Adrenal gland (tissue), 12 donors: ENCODE measurements around the gene SEMA3A. TPM values are rescaled to one million over a fixed set of nuclear protein-coding genes. Genes with fewer than 3 reads are reported as not detected.

Experiments used
- DNase-seq, 7 donors: peaks; one replicate each; pipeline ENCODE4 v3.0.0-alpha.2; 2019 to 2020
- H3K27ac ChIP-seq, 5 donors: fragments of 200-600 bp; sonication (generic) in 4 of 5; 1 replicate in 3 of 5; 2 replicates in 2 of 5; pipeline versions ENCODE4 v1.5.1 to v1.8.0; 2016 to 2020; ENCODE audit warnings: mild to moderate bottlenecking in 1 of 5
- H3K27me3 ChIP-seq: fragments of 200-600 bp; 2 replicates; pipeline ENCODE4 v1.8.0; 2021
- H3K36me3 ChIP-seq, 2 donors: fragments of 200-600 bp; replicated peaks in 1 of 2; 1 replicate in 1 of 2; 2 replicates in 1 of 2; pipeline versions ENCODE4 v1.5.1 to v1.8.0; 2018 to 2022
- H3K4me1 ChIP-seq, 2 donors: fragments of 200-600 bp; replicated peaks in 1 of 2; 1 replicate in 1 of 2; 2 replicates in 1 of 2; pipeline versions ENCODE4 v1.5.1 to v1.8.0; 2018 to 2021
- H3K4me3 ChIP-seq, 4 donors: fragments of 200-600 bp; sonication (generic) in 3 of 4; one replicate each; pipeline ENCODE4 v1.5.1; 2016 to 2018
- H3K9me3 ChIP-seq, 3 donors: fragments of 200-600 bp; sonication (generic) in 1 of 3; replicated peaks in 1 of 3; 1 replicate in 2 of 3; 2 replicates in 1 of 3; pipeline versions ENCODE4 v1.5.1 to v1.8.0; 2016 to 2021
- POLR2A ChIP-seq, 2 donors: fragments of 450-650 bp; IDR thresholded peaks; one replicate each; pipeline ENCODE4 v1.6.1; 2017; ENCODE audit warnings: antibody characterized with exemption in 2 of 2, mild to moderate bottlenecking in 2 of 2, moderate library complexity in 1 of 2
- WGBS, 4 donors: extraction: QIAGEN DNeasy Blood & Tissue Kit in 2 of 4; methylation state at CpG; one replicate each; pipeline versions ENCODE4 v1.1.5 to v1.1.7; 2013 to 2017; 5-methylcytosine and 5-hydroxymethylcytosine counted together
- intact Hi-C, 2 donors: fragments of 100-400 bp; cut with DNase I; formaldehyde crosslinking; loops; one replicate each; pipeline versions ENCODE4 v1.14.1 to v1.15.0; 2022 to 2023
- polyA plus RNA-seq, 3 donors: library from polyadenylated mRNA; stranded (reverse); fragments of 200-250 nt in 2 of 3; fragments of 350-450 nt in 1 of 3; fragmentation: Illumina TruSeq in 1 of 3; extraction: RNeasy Lipid Tissue Mini Kit (QIAGEN cat#74804) in 1 of 3; gene quantifications; one replicate each; pipeline ENCODE4 v1.2.3, GENCODE V29; 2013 to 2014
- total RNA-seq, 9 donors: library from RNA; depleted of rRNA in 4 of 9; stranded (reverse); fragments of >200 nt in 4 of 9; fragments of 120-200 nt in 1 of 9; fragmentation: NEBNext Ultra II Directional in 1 of 9; extraction: Animal tissue kit (Norgen Biotek cat#: 25700) in 1 of 9; gene quantifications; one replicate each; pipeline versions ENCODE4 v1.1.0 to v1.2.4, GENCODE V29; 2013 to 2023
- TF ChIP-seq, protein P1 (sequence below), 6 experiments: fragments of 450-650 bp in 4 of 6; fragments of 200-600 bp in 2 of 6; sonication (generic) in 1 of 6; IDR thresholded peaks; 1 replicate in 5 of 6; 2 replicates in 1 of 6; pipeline versions ENCODE4 v1.5.1 to v1.8.0; 2016 to 2021; ENCODE audit warnings: antibody characterized with exemption in 6 of 6, mild to moderate bottlenecking in 2 of 6, moderate library complexity in 1 of 6
- donor health status: healthy with polysubstance abuse.
- donor health status: Bipolar disorder and iron deficiency.
- donor health status: DM: yes; HTN: yes; CAD: no.
- donor health status: DM: no; HTN: no; CAD: no.
- donor health status: DM: no; HTN: no; CAD: no.
- donor health status: DM: yes; HTN: yes; CAD: no.

Gene SEMA3A
- total and polyA plus RNA-seq, 12 donors: 0.24 to 17.5 (median 1.2) TPM

DNA sequence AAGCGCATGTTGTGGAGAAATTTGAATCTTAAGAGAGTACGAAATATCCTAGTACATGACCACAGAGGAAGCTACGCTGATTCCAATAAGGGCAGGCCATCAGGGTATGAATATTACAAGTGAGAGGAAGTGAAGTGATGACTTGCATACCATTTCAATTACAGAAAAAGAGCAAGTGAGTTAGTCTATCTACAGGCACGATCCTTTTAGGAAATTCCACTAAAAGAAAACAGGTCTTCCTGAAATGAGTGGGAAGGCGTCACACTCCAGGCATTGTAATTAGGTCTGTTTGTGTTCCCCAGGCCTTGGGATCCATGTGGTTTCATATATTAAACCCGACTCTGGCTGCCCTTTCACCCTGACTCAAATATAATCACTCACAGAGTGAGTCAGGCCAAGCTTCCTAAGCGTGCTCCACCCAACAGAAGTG is 152.5 kb downstream of the SEMA3A start:
- no peaks in the 10 kb centered on the region for H3K36me3 ChIP-seq
- intact Hi-C loops: no loop called here
- DNase-seq: no peak
- H3K9me3 ChIP-seq: no peaks in the 10 kb centered on the region
- no peak overlapping the region for H3K4me3 ChIP-seq
- no peaks in the 10 kb centered on the region for H3K4me1 ChIP-seq
- no peak for TF ChIP-seq POLR2A (IDR thresholded peaks at IDR 0.05)
- TF ChIP-seq, protein P1, sequence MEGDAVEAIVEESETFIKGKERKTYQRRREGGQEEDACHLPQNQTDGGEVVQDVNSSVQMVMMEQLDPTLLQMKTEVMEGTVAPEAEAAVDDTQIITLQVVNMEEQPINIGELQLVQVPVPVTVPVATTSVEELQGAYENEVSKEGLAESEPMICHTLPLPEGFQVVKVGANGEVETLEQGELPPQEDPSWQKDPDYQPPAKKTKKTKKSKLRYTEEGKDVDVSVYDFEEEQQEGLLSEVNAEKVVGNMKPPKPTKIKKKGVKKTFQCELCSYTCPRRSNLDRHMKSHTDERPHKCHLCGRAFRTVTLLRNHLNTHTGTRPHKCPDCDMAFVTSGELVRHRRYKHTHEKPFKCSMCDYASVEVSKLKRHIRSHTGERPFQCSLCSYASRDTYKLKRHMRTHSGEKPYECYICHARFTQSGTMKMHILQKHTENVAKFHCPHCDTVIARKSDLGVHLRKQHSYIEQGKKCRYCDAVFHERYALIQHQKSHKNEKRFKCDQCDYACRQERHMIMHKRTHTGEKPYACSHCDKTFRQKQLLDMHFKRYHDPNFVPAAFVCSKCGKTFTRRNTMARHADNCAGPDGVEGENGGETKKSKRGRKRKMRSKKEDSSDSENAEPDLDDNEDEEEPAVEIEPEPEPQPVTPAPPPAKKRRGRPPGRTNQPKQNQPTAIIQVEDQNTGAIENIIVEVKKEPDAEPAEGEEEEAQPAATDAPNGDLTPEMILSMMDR (IDR thresholded peaks at IDR 0.05): no peak
- WGBS, 4 donors: 51 to 74% (median 66%) methylated on average over 7 of the region's 7 CpGs
- no peak overlapping the region for H3K27ac ChIP-seq
- no peaks in the 10 kb centered on the region for H3K27me3 ChIP-seq

DNA sequence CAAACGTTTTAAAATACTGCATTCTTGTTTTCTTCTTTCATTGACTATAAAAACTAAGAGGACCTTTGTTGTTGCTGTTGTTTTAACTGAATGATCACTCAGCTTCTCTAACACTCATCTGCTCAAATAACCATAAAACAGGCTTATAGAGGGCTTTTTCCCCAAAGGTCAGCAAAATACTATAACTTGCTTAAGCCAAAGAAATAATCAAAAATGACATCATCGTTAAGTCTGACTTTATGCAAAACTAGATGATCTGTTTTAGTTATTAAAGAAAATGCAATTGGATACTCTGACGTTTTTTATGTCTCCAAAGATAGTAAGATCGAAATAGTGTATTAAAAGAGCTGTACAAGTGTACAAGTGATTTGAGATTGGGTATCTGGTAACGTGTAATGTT is 152.9 kb downstream of the SEMA3A start:
- DNase-seq: no peak
- Histone ChIP-seq H3K4me1 (no peaks in the 10 kb centered on the region), H3K27me3 (no peaks in the 10 kb centered on the region), H3K27ac (no peak overlapping the region), H3K9me3 (no peaks in the 10 kb centered on the region), H3K36me3 (no peaks in the 10 kb centered on the region), H3K4me3 (no peak overlapping the region)
- 72 to 80% (median 76%) methylated on average over 5 of the region's 5 CpGs for WGBS, 4 donors
- TF ChIP-seq, protein P1 (IDR thresholded peaks at IDR 0.05): no peak
- no peak for TF ChIP-seq POLR2A (IDR thresholded peaks at IDR 0.05)
- intact Hi-C loops: no loop called here

DNA sequence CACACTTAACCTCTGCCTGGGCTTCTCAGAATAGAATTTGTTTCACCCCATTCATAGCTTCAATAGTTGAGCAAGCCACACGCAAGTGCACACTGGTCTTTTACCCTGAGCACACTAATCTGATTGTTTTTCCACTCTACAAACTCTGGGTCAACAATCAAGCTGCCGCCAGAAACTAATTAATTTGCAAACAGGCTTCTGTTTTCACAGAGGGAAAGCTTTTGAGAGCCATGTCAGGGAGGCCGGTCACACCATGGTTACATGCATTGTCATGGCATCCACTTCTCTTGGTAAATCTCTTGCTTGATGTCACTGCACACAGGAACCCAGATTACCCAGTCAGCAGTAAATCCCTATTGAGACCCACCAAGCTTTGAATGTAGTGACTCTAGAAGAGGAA is 154.2 kb downstream of the SEMA3A start:
- WGBS, 4 donors: 65 to 90% (median 85%) methylated on average over 3 of the region's 3 CpGs

DNA sequence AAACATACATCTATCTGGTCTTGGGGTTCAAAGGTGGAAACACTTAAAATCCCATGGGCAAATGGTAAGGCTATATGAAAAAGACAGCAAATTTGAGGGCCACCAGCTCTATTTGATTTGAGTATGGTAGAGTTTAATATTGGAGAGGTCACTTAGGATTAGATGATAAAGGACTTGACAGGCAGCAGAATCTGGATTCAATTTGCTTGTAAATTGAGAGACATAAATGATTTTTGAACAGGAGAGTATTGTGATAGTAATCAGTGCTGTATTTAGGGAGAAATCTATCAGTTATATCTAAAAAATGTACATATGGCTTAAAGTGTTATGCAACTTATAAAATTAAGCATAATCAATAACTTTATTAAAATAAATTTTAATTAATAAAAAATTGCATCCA is 155.2 kb downstream of the SEMA3A start:
- DNase-seq: no peak
- no peak overlapping the region for H3K27ac ChIP-seq
- H3K36me3 ChIP-seq: no peaks in the 10 kb centered on the region
- H3K4me1 ChIP-seq: no peaks in the 10 kb centered on the region
- H3K4me3 ChIP-seq: no peak overlapping the region
- no peaks in the 10 kb centered on the region for H3K27me3 ChIP-seq
- intact Hi-C loops: no loop called here
- H3K9me3 ChIP-seq: no peaks in the 10 kb centered on the region
- no peak for TF ChIP-seq POLR2A (IDR thresholded peaks at IDR 0.05)
- TF ChIP-seq, protein P1 (IDR thresholded peaks at IDR 0.05): no peak

More for the DNA sequence above, 154.2 kb downstream of the SEMA3A start:
- Histone ChIP-seq H3K36me3 (no peaks in the 10 kb centered on the region), H3K4me3 (no peak overlapping the region), H3K27ac (no peak overlapping the region), H3K9me3 (no peaks in the 10 kb centered on the region), H3K4me1 (no peaks in the 10 kb centered on the region), H3K27me3 (no peaks in the 10 kb centered on the region)
- TF ChIP-seq POLR2A (IDR thresholded peaks at IDR 0.05): no peak
- TF ChIP-seq, protein P1 (IDR thresholded peaks at IDR 0.05): no peak
- intact Hi-C loops: no loop called here
- no peak for DNase-seq
